Glomerular visceral epithelial cell (primary cell): ENCODE results near the gene CSAD.
"Not testable (repeated sequence)": the region's sequence is repeated elsewhere in the genome, so short reads cannot be mapped to it uniquely, and the experiment has no call there.

Experiments
- DNase-seq: peaks from one replicate; pipeline ENCODE4 v3.0.0-alpha.2; 2016; ENCODE audit errors: extremely low spot score

CSAD gene

GRCh38 chr12:53147653-53148052 lies 33.1 kb downstream of the CSAD start:
- DNase-seq: no peak

DNA sequence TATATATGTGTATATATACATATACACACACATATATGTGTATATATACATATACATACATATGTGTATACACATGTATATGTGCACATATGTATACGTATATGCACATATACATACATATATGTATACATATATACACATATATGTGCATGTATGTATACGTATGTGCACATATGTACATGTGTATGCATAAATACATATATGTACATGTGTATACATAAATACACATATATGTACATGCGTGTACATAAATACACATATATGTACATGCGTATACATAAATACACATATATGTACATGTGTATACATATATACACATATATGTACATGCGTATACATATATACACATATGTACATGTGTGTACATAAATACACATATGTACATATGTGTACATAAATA lies 33.5 kb downstream of the CSAD start:
- DNase-seq: no peak

GRCh38 chr12:53145383-53146260 lies 35.1 kb downstream of the CSAD start:
- DNase-seq: no peak

GRCh38 chr12:53143355-53143754 lies 37.4 kb downstream of the CSAD start:
- no peak for DNase-seq

DNA sequence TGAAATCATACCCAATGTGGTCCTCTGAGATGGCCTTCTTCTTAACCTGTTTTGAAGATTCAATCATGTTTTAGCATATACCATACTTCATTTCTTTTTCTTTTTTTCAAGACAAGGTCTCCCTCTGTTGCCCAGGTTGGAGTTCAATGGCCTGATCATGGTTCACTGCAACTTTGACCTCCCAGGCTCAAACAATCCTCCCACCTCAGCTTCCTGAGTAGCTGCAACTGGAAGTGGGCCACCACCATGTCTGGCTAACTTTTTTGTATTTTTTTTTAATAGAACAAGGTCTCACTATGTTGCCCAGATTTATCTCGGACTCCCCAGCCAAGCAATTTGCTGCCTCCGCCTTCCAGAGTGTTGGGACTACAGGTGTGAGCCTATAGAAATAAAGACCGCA lies 47.0 kb downstream of the CSAD start:
- DNase-seq: no peak

- DNase-seq: no peak
These were observed 48.9 kb downstream of the CSAD start for GRCh38 chr12:53131844-53132243.

- no peak for DNase-seq
These were observed 51.8 kb downstream of the CSAD start for GRCh38 chr12:53128780-53129569.

GRCh38 chr12:53127169-53127568 lies 53.6 kb downstream of the CSAD start:
- DNase-seq: no peak

- no peak for DNase-seq
These were observed 56.4 kb downstream of the CSAD start for GRCh38 chr12:53124352-53124723.

- DNase-seq: peak; percentile 54
These were observed 57.0 kb downstream of the CSAD start for GRCh38 chr12:53123578-53124351.

GRCh38 chr12:53122961-53123468 lies 57.7 kb downstream of the CSAD start:
- DNase-seq: peak; percentile 40

DNA sequence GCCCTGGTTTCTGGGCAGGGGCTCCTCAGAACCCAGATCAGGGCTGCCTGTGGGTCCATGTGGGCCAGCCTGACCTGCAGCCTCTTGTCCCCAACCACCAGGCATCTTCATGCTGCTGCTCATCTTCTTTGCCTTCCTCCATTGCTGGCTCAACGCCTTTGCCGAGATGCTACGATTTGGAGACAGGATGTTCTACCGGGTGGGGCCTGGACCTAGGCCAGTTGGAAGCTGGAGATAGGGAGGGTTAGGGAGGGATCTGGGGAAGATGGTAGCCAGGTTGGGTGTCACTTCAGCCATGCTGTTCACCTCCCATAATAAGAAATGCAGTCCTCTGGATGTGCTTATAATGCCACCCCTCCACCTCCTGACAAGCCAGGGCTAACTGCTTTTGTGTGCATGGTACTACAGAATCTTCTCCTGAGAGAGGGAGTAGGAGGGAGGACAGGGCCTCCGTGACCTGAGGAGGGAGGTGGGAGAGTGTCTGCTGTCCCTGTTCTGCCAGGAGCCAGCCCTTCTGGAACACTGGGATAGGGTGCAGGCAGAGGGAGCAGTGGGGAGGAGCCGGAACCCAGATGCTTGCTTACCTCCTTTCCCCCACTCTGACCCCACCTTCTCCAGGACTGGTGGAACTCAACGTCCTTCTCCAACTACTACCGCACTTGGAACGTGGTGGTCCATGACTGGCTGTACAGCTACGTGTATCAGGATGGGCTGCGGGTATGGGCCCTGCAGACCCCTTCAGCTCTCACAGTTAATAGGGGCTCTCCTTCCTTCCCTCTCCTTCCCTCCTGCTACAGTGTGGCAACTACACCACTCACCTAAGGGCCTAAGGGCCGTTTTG lies 59.8 kb downstream of the CSAD start:
- no peak for DNase-seq

DNA sequence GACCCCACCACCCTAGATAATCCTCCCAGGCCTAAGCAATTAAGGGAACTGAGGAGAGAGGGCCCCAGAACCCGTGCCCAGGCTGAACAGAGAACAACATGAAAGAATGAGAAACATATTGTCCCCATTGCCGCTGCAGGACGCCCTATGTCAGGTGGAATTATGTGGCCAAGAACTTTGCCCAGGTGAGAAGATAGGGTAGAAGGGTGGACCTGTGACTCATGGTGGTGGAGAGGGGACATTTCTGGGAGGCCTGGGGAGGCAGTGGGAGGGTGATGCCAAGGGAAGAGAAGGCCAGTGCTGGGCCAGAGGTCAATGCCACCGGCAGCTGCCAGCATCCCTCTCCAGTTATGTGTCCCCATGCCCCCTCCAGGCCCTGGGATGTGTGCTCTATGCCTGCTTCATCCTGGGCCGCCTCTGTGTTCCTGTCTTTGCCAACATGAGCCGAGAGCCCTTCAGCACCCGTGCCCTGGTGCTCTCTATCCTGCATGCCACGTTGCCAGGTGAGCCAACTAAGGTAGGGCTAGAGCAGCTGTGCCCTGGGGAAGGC lies 61.9 kb downstream of the CSAD start:
- DNase-seq: no peak

DNA sequence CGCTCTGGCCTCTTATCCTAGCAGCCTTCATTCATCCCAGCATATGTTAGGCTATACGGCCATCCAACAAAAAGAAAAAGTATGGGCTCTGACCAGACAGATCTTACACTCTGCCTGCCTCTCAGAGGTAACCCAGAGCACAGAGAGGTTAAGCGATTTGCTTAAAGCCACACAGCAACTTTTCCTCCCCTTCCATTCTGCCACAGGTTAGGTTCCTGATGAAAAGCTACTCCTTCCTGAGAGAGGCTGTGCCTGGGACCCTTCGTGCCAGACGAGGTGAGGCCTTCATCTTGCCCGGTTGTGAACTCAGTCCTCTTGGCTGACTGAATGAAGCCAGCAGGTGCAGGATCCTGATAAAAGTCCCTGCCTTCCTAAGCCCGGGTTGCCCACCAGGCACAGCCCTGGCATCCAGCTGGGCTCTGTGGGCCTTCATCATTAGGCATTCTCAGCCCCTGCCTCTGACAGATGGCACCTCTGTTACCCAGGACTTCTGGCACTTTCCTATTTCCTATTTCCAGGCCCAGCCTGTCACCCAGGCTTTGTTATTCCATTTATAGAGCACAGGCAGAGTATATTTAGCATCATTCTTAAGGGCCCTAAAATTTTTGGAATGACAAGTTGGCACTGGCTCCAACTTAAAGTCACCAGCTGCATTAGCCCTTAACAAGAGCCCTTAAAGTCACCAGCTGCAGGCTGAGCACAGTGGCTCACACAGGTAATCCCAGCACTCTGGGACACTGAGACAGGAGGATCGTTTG lies 64.7 kb downstream of the CSAD start:
- DNase-seq: no peak

- no peak for DNase-seq
These were observed 65.4 kb downstream of the CSAD start for GRCh38 chr12:53115112-53115890.

DNA sequence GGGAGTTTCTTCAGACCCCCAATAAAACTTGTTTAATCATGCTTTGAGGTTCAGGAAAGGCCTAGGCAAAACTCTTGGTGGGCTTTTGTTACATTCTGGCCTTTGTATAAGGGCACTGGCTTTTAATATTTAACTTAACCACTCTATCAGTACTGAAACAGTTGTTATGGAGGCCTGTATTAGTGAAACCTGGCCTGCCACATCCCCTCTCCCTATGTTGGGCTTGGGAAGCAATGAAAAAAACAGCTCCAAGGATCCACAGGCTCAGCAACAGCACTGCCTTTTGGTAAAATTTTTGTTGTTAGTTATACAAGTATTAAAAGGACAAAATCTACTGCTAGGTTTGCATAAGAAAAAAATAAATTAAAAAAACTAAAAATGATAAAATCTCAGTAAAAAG lies 66.8 kb downstream of the CSAD start:
- DNase-seq: no peak

- DNase-seq: no peak
These were observed 67.5 kb downstream of the CSAD start for GRCh38 chr12:53113136-53113705.

DNA sequence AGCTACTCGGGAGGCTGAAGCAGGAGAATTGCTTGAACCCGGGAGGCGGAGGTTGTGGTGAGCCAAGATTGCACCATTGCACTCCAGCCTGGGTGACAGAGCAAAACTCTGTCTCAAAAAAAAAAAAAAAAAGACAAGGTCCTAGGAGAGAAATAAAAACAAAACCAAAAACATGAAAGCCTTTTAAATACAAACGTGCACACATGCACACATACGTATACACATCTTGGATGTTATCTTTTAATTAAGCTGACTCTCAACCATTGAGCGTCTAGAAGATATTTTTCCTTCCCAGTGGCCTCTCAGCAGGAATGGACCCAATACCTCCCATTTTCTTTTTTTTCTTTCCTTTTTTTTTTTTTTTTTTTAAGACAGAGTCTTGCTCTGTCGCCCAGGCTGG lies 68.3 kb downstream of the CSAD start:
- DNase-seq: not testable (repeated sequence)
